GM12878 (cell line): ENCODE data around the gene LMAN2L. TPM values are rescaled to one million over a fixed set of nuclear protein-coding genes. Genes with fewer than 3 reads are reported as not detected.

Experiments used
- ATAC-seq: fragments of 200-7000 bp; cut with Tn5 transposase; 3 replicates; pipeline ENCODE4 v1.9.1; 2020; ENCODE audit warnings: mild to moderate bottlenecking, moderate library complexity
- BruUV-seq: library from RNA; stranded (reverse); fragments of 400-500 nt; replicated peaks from 2 replicates; lab custom pipeline; 2021; lab: Mats Ljungman, UMichigan
- CTCF ChIA-PET: fragments of 300-600 bp; sonication (Branson Sonifier 250); formaldehyde crosslinking; extraction: SDS; loops from one replicate; lab custom pipeline; 2021; ENCODE audit warnings: inconsistent platforms; lab: Yijun Ruan, JAX
- POLR2A ChIA-PET: fragments of 350-600 bp; formaldehyde crosslinking; extraction: SDS; loops from one replicate; lab custom pipeline; 2021; ENCODE audit warnings: inconsistent platforms; lab: Charles Lee
- RAD21 ChIA-PET: fragments of 300-600 bp; sonication (Branson Sonifier 250); formaldehyde crosslinking; loops from one replicate; lab custom pipeline; 2023; ENCODE audit warnings: antibody characterized with exemption; ENCODE audit not compliant: unreplicated experiment; lab: Charles Lee
- SMC1A ChIA-PET: fragments of 300-600 bp; sonication (Branson Sonifier 250); formaldehyde crosslinking; loops from one replicate; lab custom pipeline; 2023; ENCODE audit not compliant: unreplicated experiment, uncharacterized antibody; lab: Charles Lee
- DNase-seq: peaks from one replicate; pipeline ENCODE4 v3.0.0-alpha.2; 2011; ENCODE audit warnings: low read depth, low spot score
- FAIRE-seq: peaks from 3 replicates; lab custom pipeline; 2011; peaks lifted over from hg19 to GRCh38; lab: Jason Lieb, UNC
- H2AFZ ChIP-seq: 2 replicates; pipeline ENCODE4 v1.6.0; 2011; ENCODE audit warnings: low read depth, low read length, control low read depth; ENCODE audit not compliant: control insufficient read depth
- H3K27ac ChIP-seq: 2 replicates; pipeline ENCODE4 v1.5.1; 2011; ENCODE audit warnings: control low read depth; ENCODE audit not compliant: control insufficient read depth, insufficient read depth
- H3K27me3 ChIP-seq, 2 experiments: replicated peaks in 1 of 2; 2 replicates each; pipeline versions ENCODE4 v1.6.0 to v1.6.1; 2011; ENCODE audit warnings: low read length in 1 of 2; ENCODE audit not compliant: control insufficient read depth in 2 of 2, insufficient read depth in 2 of 2
- H3K36me3 ChIP-seq, 2 experiments: 2 replicates each; pipeline ENCODE4 v1.5.1; 2011; ENCODE audit warnings: low read length in 1 of 2; ENCODE audit not compliant: control insufficient read depth in 2 of 2, insufficient read depth in 2 of 2
- H3K4me1 ChIP-seq: 2 replicates; pipeline ENCODE4 v1.6.1; 2011; ENCODE audit warnings: mild to moderate bottlenecking, low read length, moderate library complexity, mixed read lengths; ENCODE audit not compliant: control insufficient read depth, insufficient read depth
- H3K4me2 ChIP-seq: 2 replicates; pipeline ENCODE4 v1.6.0; 2011; ENCODE audit warnings: control low read depth; ENCODE audit not compliant: control insufficient read depth, insufficient read depth
- H3K4me3 ChIP-seq: fragments of 200-600 bp; sonication (generic); 2 replicates; pipeline ENCODE4 v1.5.1; 2016
- H3K79me2 ChIP-seq: 2 replicates; pipeline ENCODE4 v1.6.0; 2011; ENCODE audit warnings: low read length; ENCODE audit not compliant: control insufficient read depth, insufficient read depth
- H3K9ac ChIP-seq: 2 replicates; pipeline ENCODE4 v1.8.0; 2011; ENCODE audit warnings: low read length, control low read depth, mixed read lengths; ENCODE audit not compliant: control insufficient read depth, insufficient read depth
- H3K9me3 ChIP-seq: replicated peaks from 3 replicates; pipeline ENCODE4 v1.5.1; 2011; ENCODE audit warnings: mild to moderate bottlenecking, low read length; ENCODE audit not compliant: control insufficient read depth, insufficient read depth
- H4K20me1 ChIP-seq: 2 replicates; pipeline ENCODE4 v1.6.0; 2011; ENCODE audit not compliant: control insufficient read depth, insufficient read depth
- MYC ChIP-seq: IDR thresholded peaks from 2 replicates; pipeline ENCODE4 v1.6.1; 2011; ENCODE audit warnings: mild to moderate bottlenecking, low read length, moderate library complexity, inconsistent platforms; ENCODE audit not compliant: insufficient read depth, insufficient replicate concordance, insufficient read length, severe bottlenecking
- RUNX3 ChIP-seq: IDR thresholded peaks from 2 replicates; pipeline ENCODE4 v1.6.1; 2012; ENCODE audit warnings: low read length, inconsistent platforms
- WGBS: methylation state at CpG from one replicate; pipeline ENCODE4 v1.1.6; 2016; ENCODE audit warnings: low lambda C conversion rate; ENCODE audit not compliant: insufficient replicate concordance, insufficient coverage; ENCODE audit errors: missing lambda C conversion rate; 5-methylcytosine and 5-hydroxymethylcytosine counted together
- in situ Hi-C: fragments of 300-500 bp; cut with MboI; formaldehyde crosslinking; loops from 9 replicates; pipeline ENCODE4 v1.14.3; 2018; ENCODE audit warnings: mixed read lengths
- intact Hi-C: fragments of 100-400 bp; cut with micrococcal nuclease; formaldehyde crosslinking; loops from one replicate; pipeline ENCODE4 v1.14.2; 2022; ENCODE audit not compliant: unreplicated experiment
- polyA plus RNA-seq, 11 experiments: library from polyadenylated mRNA; depleted of rRNA in 4 of 11; unstranded in 6 of 11; stranded (reverse) in 5 of 11; fragments of >200 nt; fragmentation: Nextera tagmentation in 4 of 11; fragmentation: Illumina TruSeq in 1 of 11; extraction: Ambion mirVana in 4 of 11; extraction: Trizol in 1 of 11; gene quantifications; 1 replicate in 1 of 11; 2 replicates in 10 of 11; pipeline versions ENCODE4 v1.2.1 to v1.2.3, GENCODE V29; 2011 to 2016; ENCODE audit warnings: inconsistent platforms in 2 of 11, missing spikeins in 2 of 11, low read depth in 1 of 11
- total RNA-seq, 4 experiments: library from RNA; depleted of rRNA in 3 of 4; stranded (reverse); fragments of >200 nt in 3 of 4; fragmentation: Illumina TruSeq in 1 of 4; extraction: Trizol in 1 of 4; gene quantifications; 2 replicates each; pipeline versions ENCODE4 v1.2.1 to v1.2.3, GENCODE V29; 2013 to 2021
- TF ChIP-seq, protein P1 (sequence below), 3 experiments: IDR thresholded peaks in 2 of 3; conservative IDR thresholded peaks in 1 of 3; 2 replicates each; pipeline ENCODE4 v1.5.1; 2011; ENCODE audit warnings: low read depth in 3 of 3, low read length in 3 of 3, mild to moderate bottlenecking in 3 of 3, control low read depth in 2 of 3, moderate library complexity in 2 of 3, inconsistent platforms in 1 of 3, mixed read lengths in 1 of 3; ENCODE audit not compliant: control insufficient read depth in 2 of 3, insufficient read depth in 1 of 3; ENCODE audit errors: extremely low read depth in 1 of 3

LMAN2L gene
- total and polyA plus RNA-seq, 10 of the 15 experiments (the other 5 are each of a cell fraction or from before 2014, with no cell fraction given), result 5.7 to 16.3 (median 10.7) TPM

DNA sequence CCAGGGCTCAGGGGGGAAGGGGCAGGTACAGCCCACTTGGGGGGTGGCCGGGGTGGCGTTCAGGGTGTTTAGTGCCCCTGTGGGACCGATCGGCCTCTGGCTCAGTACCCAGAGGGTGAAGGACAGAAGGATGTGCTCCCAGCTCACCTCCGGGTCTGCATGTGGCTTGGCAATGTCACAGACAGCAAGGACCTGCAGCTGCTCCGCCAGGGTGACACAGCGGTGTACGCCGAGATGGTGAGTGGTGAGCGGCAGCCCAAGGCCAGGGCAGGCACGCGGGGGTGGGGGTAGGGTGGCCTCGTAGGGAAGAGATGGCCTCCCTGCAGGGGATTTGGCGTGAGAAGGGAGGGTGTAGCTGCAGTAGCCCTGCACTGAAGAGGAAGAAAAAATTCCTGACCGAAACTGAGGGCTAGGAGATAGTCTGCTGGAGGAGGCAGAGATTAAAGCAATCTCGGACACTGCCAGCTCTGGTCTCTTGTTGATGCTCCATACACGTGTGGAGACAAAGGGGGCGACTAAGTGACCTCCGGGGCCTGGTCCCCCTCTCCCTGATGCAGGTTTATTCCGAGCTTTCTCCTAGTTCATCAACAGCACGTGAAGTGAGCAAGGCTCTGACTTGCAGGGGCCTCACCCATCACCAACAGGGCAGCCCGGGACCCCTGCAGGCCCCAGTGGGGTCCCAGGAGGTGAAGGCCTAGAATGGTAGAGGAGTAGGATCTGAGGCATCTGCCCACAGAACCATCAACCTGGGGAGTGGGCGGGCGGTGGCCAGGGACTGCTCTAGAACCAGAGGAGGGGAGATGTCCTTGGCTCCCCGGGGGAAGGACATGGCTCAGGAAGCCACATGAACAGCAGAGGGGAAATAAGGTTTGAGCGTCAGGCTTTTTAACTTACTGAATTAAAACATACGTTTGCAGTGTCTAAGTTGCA lies 51.9 kb downstream of the LMAN2L start:
- no peaks in the 10 kb centered on the region for H3K4me1 ChIP-seq
- H3K27me3 ChIP-seq, result no peaks in the 10 kb centered on the region; a peak in 1 of 4 replicates
- CTCF ChIA-PET, result no interaction called here
- H3K4me3 ChIP-seq, result no peak overlapping the region
- TF ChIP-seq MYC (no peak), RUNX3 (no peak)
- TF ChIP-seq, protein P1, sequence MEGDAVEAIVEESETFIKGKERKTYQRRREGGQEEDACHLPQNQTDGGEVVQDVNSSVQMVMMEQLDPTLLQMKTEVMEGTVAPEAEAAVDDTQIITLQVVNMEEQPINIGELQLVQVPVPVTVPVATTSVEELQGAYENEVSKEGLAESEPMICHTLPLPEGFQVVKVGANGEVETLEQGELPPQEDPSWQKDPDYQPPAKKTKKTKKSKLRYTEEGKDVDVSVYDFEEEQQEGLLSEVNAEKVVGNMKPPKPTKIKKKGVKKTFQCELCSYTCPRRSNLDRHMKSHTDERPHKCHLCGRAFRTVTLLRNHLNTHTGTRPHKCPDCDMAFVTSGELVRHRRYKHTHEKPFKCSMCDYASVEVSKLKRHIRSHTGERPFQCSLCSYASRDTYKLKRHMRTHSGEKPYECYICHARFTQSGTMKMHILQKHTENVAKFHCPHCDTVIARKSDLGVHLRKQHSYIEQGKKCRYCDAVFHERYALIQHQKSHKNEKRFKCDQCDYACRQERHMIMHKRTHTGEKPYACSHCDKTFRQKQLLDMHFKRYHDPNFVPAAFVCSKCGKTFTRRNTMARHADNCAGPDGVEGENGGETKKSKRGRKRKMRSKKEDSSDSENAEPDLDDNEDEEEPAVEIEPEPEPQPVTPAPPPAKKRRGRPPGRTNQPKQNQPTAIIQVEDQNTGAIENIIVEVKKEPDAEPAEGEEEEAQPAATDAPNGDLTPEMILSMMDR (IDR thresholded peaks at IDR 0.05 in 2 of 3, conservative IDR thresholded peaks at IDR 0.05 in 1 of 3; ENCODE audit: control insufficient read depth in 2 of 3, extremely low read depth in 1 of 3, insufficient read depth in 1 of 3, low read depth in 3 of 3, low read length in 3 of 3), result no peak
- TF ChIP-seq, all 136 proteins: peak for 0
- ATAC-seq (no peak), FAIRE-seq (no peak), DNase-seq (no peak)
- in situ Hi-C loops (no loop called here), intact Hi-C loops (no loop called here)
- BruUV-seq, result no TSS peak
- no peaks in the 10 kb centered on the region for H3K9me3 ChIP-seq
- H3K9ac ChIP-seq, result no peak overlapping the region
- POLR2A ChIA-PET, result no interaction called here
- H2AFZ ChIP-seq, result no peak overlapping the region
- H3K36me3 ChIP-seq, result no peaks in the 10 kb centered on the region
- H4K20me1 ChIP-seq, result no peaks in the 10 kb centered on the region
- H3K27ac ChIP-seq, result no peak overlapping the region
- no peak overlapping the region for H3K4me2 ChIP-seq
- SMC1A ChIA-PET, result no interaction called here
- H3K79me2 ChIP-seq, result no peaks in the 10 kb centered on the region
- RAD21 ChIA-PET, result no interaction called here
- 48% methylated on average over 27 of the region's 27 CpGs for WGBS
